HepG2 (cell line): ENCODE results near the gene PLEKHD1. TPM values are rescaled to one million over a fixed set of nuclear protein-coding genes. Genes with fewer than 3 reads are reported as not detected.

Source experiments
- ATAC-seq: fragments of 200-7000 bp; cut with Tn5 transposase; 3 replicates; pipeline ENCODE4 v1.9.1; 2020; ENCODE audit warnings: mild to moderate bottlenecking, moderate library complexity
- BruUV-seq: library from RNA; stranded (reverse); fragments of 400-500 nt; replicated peaks from 2 replicates; lab custom pipeline; 2021; lab: Mats Ljungman, UMichigan
- CTCF ChIA-PET: fragments of 300-600 bp; formaldehyde crosslinking; extraction: SDS; loops from one replicate; lab custom pipeline; 2021; ENCODE audit warnings: low total read pairs, inconsistent platforms, low intra/inter-chr PET ratio; lab: Yijun Ruan, JAX
- POLR2A ChIA-PET: fragments of 350-600 bp; sonication (Branson Sonifier 250); formaldehyde crosslinking; loops from one replicate; lab custom pipeline; 2020; ENCODE audit warnings: antibody characterized with exemption, inconsistent platforms; lab: Yijun Ruan, JAX
- DNase-seq: peaks from one replicate; pipeline ENCODE4 v3.0.0-alpha.2; 2015; ENCODE audit warnings: low spot score
- FAIRE-seq: peaks from 3 replicates; lab custom pipeline; 2011; peaks lifted over from hg19 to GRCh38; lab: Jason Lieb, UNC
- H2AFZ ChIP-seq: one replicate; pipeline ENCODE4 v1.6.1; 2011; ENCODE audit warnings: low read length, inconsistent platforms
- H3K27ac ChIP-seq: fragments of 300-600 bp; 3 replicates; pipeline ENCODE4 v1.8.0; 2011; ENCODE audit warnings: mixed run types, mild to moderate bottlenecking, mixed read lengths, low read length, inconsistent platforms; ENCODE audit not compliant: insufficient read depth; ENCODE audit errors: extremely low read length
- H3K27me3 ChIP-seq, 2 experiments: fragments of 200-600 bp in 1 of 2; 2 replicates in 1 of 2; 3 replicates in 1 of 2; pipeline versions ENCODE4 v1.6.0 to v1.8.0; 2011; ENCODE audit warnings: low read length in 2 of 2, mild to moderate bottlenecking in 2 of 2, moderate library complexity in 2 of 2, inconsistent platforms in 1 of 2; ENCODE audit not compliant: insufficient read depth in 2 of 2, control insufficient read depth in 1 of 2
- H3K36me3 ChIP-seq, 2 experiments: fragments of 200-600 bp in 1 of 2; replicated peaks in 1 of 2; 2 replicates in 1 of 2; 3 replicates in 1 of 2; pipeline versions ENCODE4 v1.5.1 to v1.8.0; 2011; ENCODE audit warnings: low read length in 2 of 2, inconsistent platforms in 1 of 2; ENCODE audit not compliant: insufficient read depth in 2 of 2, control insufficient read depth in 1 of 2
- H3K4me1 ChIP-seq: 2 replicates; pipeline ENCODE4 v1.5.1; 2012; ENCODE audit warnings: low read length, inconsistent platforms; ENCODE audit not compliant: insufficient read depth
- H3K4me2 ChIP-seq: 2 replicates; pipeline ENCODE4 v1.6.0; 2011; ENCODE audit warnings: low read depth, low read length, inconsistent platforms
- H3K4me3 ChIP-seq, 3 experiments: fragments of 200-600 bp in 1 of 3; sonication (generic), shearing (Covaris generic) in 1 of 3; replicated peaks in 1 of 3; 2 replicates each; pipeline ENCODE4 v1.5.1; 2011 to 2016; ENCODE audit warnings: low read length in 3 of 3, inconsistent platforms in 2 of 3, low read depth in 2 of 3, mild to moderate bottlenecking in 2 of 3, control low read depth in 1 of 3, mixed read lengths in 1 of 3; ENCODE audit not compliant: insufficient read depth in 1 of 3
- H3K79me2 ChIP-seq: one replicate; pipeline ENCODE4 v1.6.1; 2011; ENCODE audit warnings: low read length, inconsistent platforms; ENCODE audit not compliant: insufficient read depth
- H3K9ac ChIP-seq: 2 replicates; pipeline ENCODE4 v1.6.0; 2011; ENCODE audit warnings: mild to moderate bottlenecking, low read depth, low read length, inconsistent platforms; ENCODE audit not compliant: insufficient read depth
- H3K9me3 ChIP-seq: 2 replicates; pipeline ENCODE4 v1.5.1; 2012; ENCODE audit warnings: mild to moderate bottlenecking, low read length
- H4K20me1 ChIP-seq: 2 replicates; pipeline ENCODE4 v1.6.0; 2011; ENCODE audit warnings: inconsistent platforms, mild to moderate bottlenecking, low read length, moderate library complexity; ENCODE audit not compliant: insufficient read depth
- BHLHE40 ChIP-seq: IDR thresholded peaks from 2 replicates; pipeline ENCODE4 v1.6.1; 2011; ENCODE audit warnings: low read length, improper control_type of control experiment
- SRSF1 ChIP-seq: fragments of 200-400 bp; formaldehyde crosslinking; optimal IDR thresholded peaks from 2 replicates; pipeline ENCODE3; 2017; ENCODE audit warnings: mild to moderate bottlenecking, low read depth, low read length, moderate library complexity
- THAP11 ChIP-seq: IDR thresholded peaks from 2 replicates; pipeline ENCODE4 v1.6.1; 2016; ENCODE audit warnings: missing biosample characterization, missing genetic modification reagents
- ZNF142 ChIP-seq: sonication (generic); formaldehyde crosslinking; IDR thresholded peaks from 2 replicates; pipeline ENCODE4 v1.4.0; 2020; ENCODE audit warnings: missing genetic modification reagents
- WGBS: methylation state at CpG from one replicate; pipeline ENCODE4 v1.1.6; 2017; ENCODE audit warnings: low lambda C conversion rate; 5-methylcytosine and 5-hydroxymethylcytosine counted together
- in situ Hi-C: cut with HindIII; loops from 2 replicates; pipeline ENCODE4 v1.10.0; 2017; ENCODE audit warnings: low pct_unique_long_range_greater_than_20kb; ENCODE audit not compliant: extremely low pct_ligation_motif_present
- intact Hi-C: fragments of 100-400 bp; cut with micrococcal nuclease; formaldehyde crosslinking; loops from one replicate; pipeline ENCODE4 v1.10.0; 2022; ENCODE audit not compliant: unreplicated experiment
- polyA plus RNA-seq, 8 experiments: library from polyadenylated mRNA; depleted of rRNA in 3 of 8; stranded (reverse) in 7 of 8; unstranded in 1 of 8; fragments of >200 nt; fragmentation: Illumina TruSeq in 4 of 8; extraction: Trizol in 4 of 8; gene quantifications; 2 replicates each; pipeline versions ENCODE4 v1.2.1 to v1.2.3, GENCODE V29; 2011 to 2016; ENCODE audit warnings: low read depth in 4 of 8, missing spikeins in 1 of 8, mixed read lengths in 1 of 8; ENCODE audit not compliant: insufficient read depth in 1 of 8
- total RNA-seq, 5 experiments: library from RNA; depleted of rRNA; stranded (reverse); fragments of >200 nt; fragmentation: Illumina TruSeq; extraction: Trizol; gene quantifications; 2 replicates each; pipeline ENCODE4 v1.2.3, GENCODE V29; 2016; ENCODE audit warnings: low read depth in 1 of 5
- TF ChIP-seq, protein P1 (sequence below): sonication (generic); formaldehyde crosslinking; IDR thresholded peaks from 2 replicates; pipeline ENCODE4 v1.5.1; 2020; ENCODE audit warnings: mild to moderate bottlenecking, missing genetic modification reagents, moderate library complexity

PLEKHD1 gene
- total and polyA plus RNA-seq, 2 of the 13 experiments (the other 11 are each of a cell fraction or from before 2014, with no cell fraction given), result 0.01 TPM; not detected in 1

DNA sequence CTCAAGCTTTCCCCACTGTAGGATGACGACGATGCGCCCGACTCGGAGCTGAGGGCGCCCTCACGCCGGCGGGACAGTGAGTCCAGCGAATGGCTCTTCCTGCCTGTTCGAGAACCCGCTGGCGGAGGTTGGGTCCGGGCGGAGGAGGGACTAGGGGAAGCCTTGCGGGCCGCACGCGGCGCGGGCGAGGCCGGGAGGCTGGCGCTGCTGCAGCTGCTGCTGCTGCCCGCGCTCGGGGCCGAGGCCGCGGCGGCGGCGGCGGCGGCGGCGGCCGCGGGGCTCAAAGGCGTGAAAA is 88.3 kb downstream of the PLEKHD1 start:
- no peaks in the 10 kb centered on the region for H3K36me3 ChIP-seq
- no peak overlapping the region for H3K9ac ChIP-seq
- H3K27me3 ChIP-seq, result peaks cover 0 to 60% of the 10 kb centered on the region in 2 experiments
- in situ Hi-C loops, result loop anchor here (5.0 kb wide), 1 partner anchor 35 kb away; no protein-coding TSS in a partner anchor
- no peak overlapping the region for H2AFZ ChIP-seq
- H3K4me1 ChIP-seq, result peaks cover 31% of the 10 kb centered on the region
- no peak overlapping the region for H3K27ac ChIP-seq
- H3K4me2 ChIP-seq, result no peak overlapping the region
- DNase-seq (no peak), FAIRE-seq (no peak), ATAC-seq (no peak)
- ChIA-PET CTCF (no interaction called here), POLR2A (no interaction called here)
- intact Hi-C loops, result no loop called here
- no peaks in the 10 kb centered on the region for H3K9me3 ChIP-seq
- no peaks in the 10 kb centered on the region for H4K20me1 ChIP-seq
- H3K4me3 ChIP-seq, result peak overlapping the region in 1 of 3 experiments; percentile 58; a peak in 1 of 6 replicates
- no peak for TF ChIP-seq BHLHE40
- 83% methylated on average over 9 of the region's 40 CpGs for WGBS
- no peaks in the 10 kb centered on the region for H3K79me2 ChIP-seq
- no TSS peak for BruUV-seq

GRCh38 chr14:69573205-69573830 is 88.8 kb downstream of the PLEKHD1 start:
- no peak for FAIRE-seq
- no peaks in the 10 kb centered on the region for H3K9me3 ChIP-seq
- H2AFZ ChIP-seq, result no peak overlapping the region
- H3K9ac ChIP-seq, result no peak overlapping the region
- H3K27me3 ChIP-seq, result peaks cover 0 to 63% of the 10 kb centered on the region in 2 experiments
- BruUV-seq, result no TSS peak
- intact Hi-C loops, result no loop called here
- POLR2A ChIA-PET, result no interaction called here
- H3K79me2 ChIP-seq, result no peaks in the 10 kb centered on the region
- peak; percentile 40 for ATAC-seq
- H3K4me1 ChIP-seq, result peaks cover 31% of the 10 kb centered on the region
- no peaks in the 10 kb centered on the region for H3K36me3 ChIP-seq
- peak overlapping the region in 1 of 3 experiments; percentile 61; a peak in 2 of 6 replicates for H3K4me3 ChIP-seq
- WGBS, result 33% methylated on average over 14 of the region's 51 CpGs
- no peak for DNase-seq
- in situ Hi-C loops, result loop anchor here (5.0 kb wide), 1 partner anchor 36 kb away; no protein-coding TSS in a partner anchor
- peak overlapping the region; percentile 82 for H3K4me2 ChIP-seq
- H3K27ac ChIP-seq, result no peak overlapping the region
- CTCF ChIA-PET, result no interaction called here
- no peaks in the 10 kb centered on the region for H4K20me1 ChIP-seq
- TF ChIP-seq SRSF1 (no peak), THAP11 (no peak), ZNF142 (CRISPR knock-in tag) (no peak)
- TF ChIP-seq, protein P1, sequence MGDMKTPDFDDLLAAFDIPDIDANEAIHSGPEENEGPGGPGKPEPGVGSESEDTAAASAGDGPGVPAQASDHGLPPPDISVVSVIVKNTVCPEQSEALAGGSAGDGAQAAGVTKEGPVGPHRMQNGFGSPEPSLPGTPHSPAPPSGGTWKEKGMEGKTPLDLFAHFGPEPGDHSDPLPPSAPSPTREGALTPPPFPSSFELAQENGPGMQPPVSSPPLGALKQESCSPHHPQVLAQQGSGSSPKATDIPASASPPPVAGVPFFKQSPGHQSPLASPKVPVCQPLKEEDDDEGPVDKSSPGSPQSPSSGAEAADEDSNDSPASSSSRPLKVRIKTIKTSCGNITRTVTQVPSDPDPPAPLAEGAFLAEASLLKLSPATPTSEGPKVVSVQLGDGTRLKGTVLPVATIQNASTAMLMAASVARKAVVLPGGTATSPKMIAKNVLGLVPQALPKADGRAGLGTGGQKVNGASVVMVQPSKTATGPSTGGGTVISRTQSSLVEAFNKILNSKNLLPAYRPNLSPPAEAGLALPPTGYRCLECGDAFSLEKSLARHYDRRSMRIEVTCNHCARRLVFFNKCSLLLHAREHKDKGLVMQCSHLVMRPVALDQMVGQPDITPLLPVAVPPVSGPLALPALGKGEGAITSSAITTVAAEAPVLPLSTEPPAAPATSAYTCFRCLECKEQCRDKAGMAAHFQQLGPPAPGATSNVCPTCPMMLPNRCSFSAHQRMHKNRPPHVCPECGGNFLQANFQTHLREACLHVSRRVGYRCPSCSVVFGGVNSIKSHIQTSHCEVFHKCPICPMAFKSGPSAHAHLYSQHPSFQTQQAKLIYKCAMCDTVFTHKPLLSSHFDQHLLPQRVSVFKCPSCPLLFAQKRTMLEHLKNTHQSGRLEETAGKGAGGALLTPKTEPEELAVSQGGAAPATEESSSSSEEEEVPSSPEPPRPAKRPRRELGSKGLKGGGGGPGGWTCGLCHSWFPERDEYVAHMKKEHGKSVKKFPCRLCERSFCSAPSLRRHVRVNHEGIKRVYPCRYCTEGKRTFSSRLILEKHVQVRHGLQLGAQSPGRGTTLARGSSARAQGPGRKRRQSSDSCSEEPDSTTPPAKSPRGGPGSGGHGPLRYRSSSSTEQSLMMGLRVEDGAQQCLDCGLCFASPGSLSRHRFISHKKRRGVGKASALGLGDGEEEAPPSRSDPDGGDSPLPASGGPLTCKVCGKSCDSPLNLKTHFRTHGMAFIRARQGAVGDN (CRISPR knock-in tag), result peak; percentile 38
